ENCODE measurements around the gene AP1S1.
"Not testable (repeated sequence)": the region's sequence is repeated elsewhere in the genome, so short reads cannot be mapped to it uniquely, and the experiment has no call there.

The AP1S1 gene

GRCh38 chr7:101153969-101154692 lies at the start of gene AP1S1:
Gene AP1S1, plus strand, starts transcription at chr7:101154476. Its CDS starts 39 bp downstream, at chr7:101154515.
- DNase-seq, result peak; percentile 95

- DNase-seq, result no peak
These were observed 49.5 kb upstream of the AP1S1 start for GRCh38 chr7:101104799-101105198.

GRCh38 chr7:101105248-101105647 lies 49.0 kb upstream of the AP1S1 start:
- DNase-seq, result not testable (repeated sequence)

GRCh38 chr7:101106386-101106785 lies 47.9 kb upstream of the AP1S1 start:
- DNase-seq, result no peak

- DNase-seq, result peak; percentile 69
These were observed 45.9 kb upstream of the AP1S1 start for GRCh38 chr7:101108330-101108857.

GRCh38 chr7:101108961-101109360 lies 45.3 kb upstream of the AP1S1 start:
- no peak for DNase-seq

GRCh38 chr7:101109368-101109767 lies 44.9 kb upstream of the AP1S1 start:
- DNase-seq, result no peak

- DNase-seq, result no peak
These were observed 43.0 kb upstream of the AP1S1 start for GRCh38 chr7:101111261-101111660.

- DNase-seq, result no peak
These were observed 42.0 kb upstream of the AP1S1 start for GRCh38 chr7:101112233-101112632.

GRCh38 chr7:101113140-101113539 lies 41.1 kb upstream of the AP1S1 start:
- DNase-seq, result not testable (repeated sequence)

GRCh38 chr7:101113836-101114235 lies 40.4 kb upstream of the AP1S1 start:
- no peak for DNase-seq

GRCh38 chr7:101114492-101114891 lies 39.8 kb upstream of the AP1S1 start:
- no peak for DNase-seq

- no peak for DNase-seq
These were observed 39.1 kb upstream of the AP1S1 start for GRCh38 chr7:101115215-101115614.

GRCh38 chr7:101116898-101117297 lies 37.4 kb upstream of the AP1S1 start:
- no peak for DNase-seq

GRCh38 chr7:101118856-101119255 lies 35.4 kb upstream of the AP1S1 start:
- no peak for DNase-seq

- DNase-seq, result no peak
These were observed 34.4 kb upstream of the AP1S1 start for GRCh38 chr7:101119876-101120275.

- no peak for DNase-seq
These were observed 34.0 kb upstream of the AP1S1 start for GRCh38 chr7:101120315-101120714.

GRCh38 chr7:101121631-101121990 lies 32.7 kb upstream of the AP1S1 start:
- not testable (repeated sequence) for DNase-seq

GRCh38 chr7:101121991-101122932 lies 32.0 kb upstream of the AP1S1 start:
- peak; percentile 96 for DNase-seq

GRCh38 chr7:101122933-101123702 lies 31.2 kb upstream of the AP1S1 start:
- DNase-seq, result no peak

GRCh38 chr7:101123703-101124068 lies 30.6 kb upstream of the AP1S1 start:
- no peak for DNase-seq

GRCh38 chr7:101124376-101125056 lies 29.8 kb upstream of the AP1S1 start:
- peak; percentile 62 for DNase-seq

Data from femur (tissue), 1 donor.